Gastroesophageal sphincter (tissue), 4 donors: ENCODE measurements around the gene SIX3. TPM values are rescaled to one million over a fixed set of nuclear protein-coding genes. Genes with fewer than 3 reads are reported as not detected.

Experiments used
- ATAC-seq: fragments of 150-250 bp; one replicate; pipeline ENCODE4 v1.9.1; 2016; ENCODE audit warnings: mild to moderate bottlenecking, moderate library complexity
- H3K27ac ChIP-seq, 4 donors: fragments of 200-600 bp; sonication (generic) in 3 of 4; 1 replicate in 3 of 4; 2 replicates in 1 of 4; pipeline ENCODE4 v1.5.1; 2016 to 2019
- H3K27me3 ChIP-seq: fragments of 200-600 bp; sonication (generic); one replicate; pipeline ENCODE4 v1.5.1; 2019
- H3K36me3 ChIP-seq, 2 donors: fragments of 200-600 bp; sonication (generic); one replicate each; pipeline ENCODE4 v1.5.1; 2019; ENCODE audit warnings: control low read depth in 1 of 2
- H3K4me1 ChIP-seq, 3 donors: fragments of 200-600 bp; sonication (generic); 1 replicate in 2 of 3; 2 replicates in 1 of 3; pipeline ENCODE4 v1.5.1; 2016 to 2019; ENCODE audit warnings: control low read depth in 2 of 3
- H3K4me3 ChIP-seq, 2 donors: fragments of 200-600 bp; sonication (generic); one replicate each; pipeline ENCODE4 v1.5.1; 2019; ENCODE audit warnings: mild to moderate bottlenecking in 1 of 2, moderate library complexity in 1 of 2
- H3K9me3 ChIP-seq, 3 donors: fragments of 200-600 bp; sonication (generic); one replicate each; pipeline ENCODE4 v1.5.1; 2017 to 2019; ENCODE audit warnings: control low read depth in 2 of 3
- EP300 ChIP-seq: sonication (generic); formaldehyde crosslinking; IDR thresholded peaks from one replicate; pipeline ENCODE4 v1.6.1; 2017; ENCODE audit warnings: antibody characterized with exemption, mild to moderate bottlenecking
- POLR2A ChIP-seq, 2 donors: fragments of 450-650 bp; IDR thresholded peaks; one replicate each; pipeline ENCODE4 v1.6.1; 2017; ENCODE audit warnings: antibody characterized with exemption in 2 of 2, mild to moderate bottlenecking in 2 of 2, moderate library complexity in 1 of 2
- POLR2AphosphoS5 ChIP-seq: sonication (generic); formaldehyde crosslinking; IDR thresholded peaks from one replicate; pipeline ENCODE4 v1.6.1; 2017; ENCODE audit warnings: antibody characterized with exemption
- WGBS, 2 donors: methylation state at CpG; one replicate each; pipeline ENCODE4 v1.1.5; 2018; ENCODE audit warnings: low coverage in 1 of 2; 5-methylcytosine and 5-hydroxymethylcytosine counted together
- total RNA-seq, 4 donors: library from RNA; depleted of rRNA; stranded (reverse); fragments of >200 nt; gene quantifications; one replicate each; pipeline ENCODE4 v1.1.0, GENCODE V29; 2016
- TF ChIP-seq, protein P1 (sequence below), 4 experiments: fragments of 200-600 bp in 2 of 4; fragments of 450-650 bp in 2 of 4; sonication (generic) in 1 of 4; IDR thresholded peaks; one replicate each; pipeline ENCODE4 v1.5.1; 2017 to 2019; ENCODE audit warnings: antibody characterized with exemption in 4 of 4, mild to moderate bottlenecking in 2 of 4, moderate library complexity in 2 of 4

SIX3 gene
- total RNA-seq, 4 donors from 2014 or later = 0.15 TPM; not detected in 3

DNA sequence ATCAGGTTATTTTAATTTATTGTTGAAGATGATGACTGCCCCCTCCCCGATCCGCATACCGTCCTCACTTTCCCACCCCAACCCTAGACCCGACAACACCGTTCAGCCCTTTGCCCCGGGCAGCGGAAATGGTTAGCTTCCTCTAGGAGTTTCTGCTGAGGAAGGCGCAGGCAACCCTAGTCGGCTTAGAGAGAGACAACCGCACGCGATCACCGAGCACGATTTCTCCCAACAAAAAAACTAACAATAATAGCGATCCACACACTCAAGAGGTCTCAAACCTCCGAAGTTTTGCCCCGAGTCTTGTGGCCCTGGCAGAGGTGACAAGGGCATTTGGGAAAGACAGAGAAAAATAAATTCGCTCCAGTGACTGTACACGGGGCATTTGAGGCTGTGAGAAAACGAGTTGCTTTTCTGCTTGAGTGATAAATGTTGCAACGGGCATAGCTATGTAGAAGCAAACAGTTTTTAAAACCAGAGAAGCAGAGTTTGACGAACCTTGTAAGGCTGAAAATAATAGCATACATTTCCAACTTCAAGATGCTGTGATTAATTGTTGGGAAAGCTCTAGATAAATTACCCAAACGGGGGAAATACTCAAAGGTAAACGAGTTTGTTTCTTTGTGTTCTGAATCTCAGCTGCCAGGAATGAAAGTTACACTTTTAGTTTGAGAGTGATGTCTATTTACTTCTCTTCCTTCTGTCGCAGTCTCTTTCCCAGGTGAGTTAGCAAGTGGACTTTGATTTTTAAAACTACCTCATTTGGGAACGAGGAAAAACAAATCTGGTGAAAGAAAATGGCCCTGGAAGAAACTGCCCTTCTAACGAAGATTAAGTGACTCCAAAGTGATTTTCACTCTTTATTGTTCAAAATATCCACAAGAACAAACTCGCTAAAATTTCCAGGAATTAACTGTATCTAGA is 11.0 kb upstream of the SIX3 start:
- no peak for TF ChIP-seq POLR2A (IDR thresholded peaks at IDR 0.05)
- no peak for TF ChIP-seq EP300
- TF ChIP-seq, protein P1, sequence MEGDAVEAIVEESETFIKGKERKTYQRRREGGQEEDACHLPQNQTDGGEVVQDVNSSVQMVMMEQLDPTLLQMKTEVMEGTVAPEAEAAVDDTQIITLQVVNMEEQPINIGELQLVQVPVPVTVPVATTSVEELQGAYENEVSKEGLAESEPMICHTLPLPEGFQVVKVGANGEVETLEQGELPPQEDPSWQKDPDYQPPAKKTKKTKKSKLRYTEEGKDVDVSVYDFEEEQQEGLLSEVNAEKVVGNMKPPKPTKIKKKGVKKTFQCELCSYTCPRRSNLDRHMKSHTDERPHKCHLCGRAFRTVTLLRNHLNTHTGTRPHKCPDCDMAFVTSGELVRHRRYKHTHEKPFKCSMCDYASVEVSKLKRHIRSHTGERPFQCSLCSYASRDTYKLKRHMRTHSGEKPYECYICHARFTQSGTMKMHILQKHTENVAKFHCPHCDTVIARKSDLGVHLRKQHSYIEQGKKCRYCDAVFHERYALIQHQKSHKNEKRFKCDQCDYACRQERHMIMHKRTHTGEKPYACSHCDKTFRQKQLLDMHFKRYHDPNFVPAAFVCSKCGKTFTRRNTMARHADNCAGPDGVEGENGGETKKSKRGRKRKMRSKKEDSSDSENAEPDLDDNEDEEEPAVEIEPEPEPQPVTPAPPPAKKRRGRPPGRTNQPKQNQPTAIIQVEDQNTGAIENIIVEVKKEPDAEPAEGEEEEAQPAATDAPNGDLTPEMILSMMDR (IDR thresholded peaks at IDR 0.05) = no peak
- TF ChIP-seq POLR2AphosphoS5 = no peak
- H3K4me3 ChIP-seq = no peak overlapping the region
- 14 to 15% methylated on average over 10 to 18 of the region's 28 CpGs for WGBS, 2 donors

DNA sequence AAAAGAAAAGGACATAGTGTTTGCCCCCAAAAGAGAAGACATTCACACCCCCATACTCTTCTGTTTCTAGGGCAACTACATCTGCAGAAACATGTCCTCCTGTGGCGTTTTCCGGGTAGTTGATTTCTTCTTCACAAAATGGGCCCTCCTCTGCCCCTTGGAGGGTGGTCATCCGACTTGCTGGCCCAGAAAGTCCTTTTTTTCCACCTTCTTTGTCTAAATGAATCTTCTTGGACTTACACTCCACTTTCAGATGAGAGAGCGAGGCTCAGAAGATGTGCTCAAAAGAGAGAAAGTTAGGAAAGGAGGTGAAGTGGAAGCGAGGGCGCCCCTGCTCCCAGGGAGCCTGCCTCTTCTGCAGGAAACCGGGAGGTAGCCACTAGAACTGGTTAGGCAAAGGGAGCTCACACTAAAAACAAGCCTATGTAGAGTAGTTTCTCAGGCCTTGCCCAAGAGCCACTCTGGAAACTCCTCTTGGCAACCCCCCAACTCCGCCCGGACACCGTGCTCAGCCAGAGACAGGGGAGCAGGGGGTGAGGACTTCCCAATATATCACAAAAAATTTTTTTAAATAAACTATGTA is 10.2 kb upstream of the SIX3 start:
- WGBS, 2 donors = 38 to 46% methylated on average over 8 of the region's 10 CpGs
- Histone ChIP-seq H3K36me3 (no peaks in the 10 kb centered on the region), H3K27ac (no peak overlapping the region), H3K9me3 (no peaks in the 10 kb centered on the region), H3K4me3 (no peak overlapping the region), H3K27me3 (peaks cover 100% of the 10 kb centered on the region), H3K4me1 (peaks cover 0 to 56% (median 23%) of the 10 kb centered on the region in 3 donors)
- TF ChIP-seq POLR2AphosphoS5 (no peak), EP300 (no peak), POLR2A (IDR thresholded peaks at IDR 0.05) (no peak)
- TF ChIP-seq, protein P1 (IDR thresholded peaks at IDR 0.05) = no peak
- ATAC-seq = no peak

More for the DNA sequence above, 11.0 kb upstream of the SIX3 start:
- Histone ChIP-seq H3K9me3 (no peaks in the 10 kb centered on the region), H3K4me1 (peaks cover 0 to 52% (median 23%) of the 10 kb centered on the region in 3 donors), H3K36me3 (no peaks in the 10 kb centered on the region), H3K27me3 (peaks cover 100% of the 10 kb centered on the region), H3K27ac (no peak overlapping the region)
- no peak for ATAC-seq

DNA sequence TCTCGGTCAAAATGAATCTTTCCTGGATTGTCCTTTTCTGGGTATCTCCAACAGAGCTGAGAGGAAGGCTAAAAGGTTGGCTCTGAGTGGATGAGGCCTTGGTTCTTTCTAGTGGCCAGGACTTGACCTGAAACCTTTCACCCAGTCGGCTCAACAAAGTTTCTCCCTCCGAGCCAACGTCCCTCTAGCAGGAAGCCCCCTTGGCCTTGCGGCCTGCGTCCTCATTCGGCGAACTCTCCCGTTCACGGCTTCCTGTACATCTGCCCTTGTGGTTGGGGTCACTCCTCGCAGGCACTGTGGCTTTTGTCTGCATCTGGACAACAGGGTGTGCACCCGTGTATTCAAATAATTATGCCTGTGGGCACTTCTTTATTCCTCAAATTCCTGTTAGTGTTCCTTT is 9.4 kb upstream of the SIX3 start:
- Histone ChIP-seq H3K4me1 (peaks cover 0 to 59% (median 23%) of the 10 kb centered on the region in 3 donors), H3K9me3 (no peaks in the 10 kb centered on the region), H3K36me3 (no peaks in the 10 kb centered on the region), H3K27ac (no peak overlapping the region), H3K27me3 (peaks cover 100% of the 10 kb centered on the region), H3K4me3 (no peak overlapping the region)
- TF ChIP-seq EP300 = no peak
- TF ChIP-seq, protein P1 (IDR thresholded peaks at IDR 0.05) = no peak
- no peak for TF ChIP-seq POLR2A (IDR thresholded peaks at IDR 0.05)
- TF ChIP-seq POLR2AphosphoS5 = no peak
- whole genome bisulfite sequencing, 2 donors = 28 to 43% methylated on average over 12 of the region's 12 CpGs
- no peak for ATAC-seq

DNA sequence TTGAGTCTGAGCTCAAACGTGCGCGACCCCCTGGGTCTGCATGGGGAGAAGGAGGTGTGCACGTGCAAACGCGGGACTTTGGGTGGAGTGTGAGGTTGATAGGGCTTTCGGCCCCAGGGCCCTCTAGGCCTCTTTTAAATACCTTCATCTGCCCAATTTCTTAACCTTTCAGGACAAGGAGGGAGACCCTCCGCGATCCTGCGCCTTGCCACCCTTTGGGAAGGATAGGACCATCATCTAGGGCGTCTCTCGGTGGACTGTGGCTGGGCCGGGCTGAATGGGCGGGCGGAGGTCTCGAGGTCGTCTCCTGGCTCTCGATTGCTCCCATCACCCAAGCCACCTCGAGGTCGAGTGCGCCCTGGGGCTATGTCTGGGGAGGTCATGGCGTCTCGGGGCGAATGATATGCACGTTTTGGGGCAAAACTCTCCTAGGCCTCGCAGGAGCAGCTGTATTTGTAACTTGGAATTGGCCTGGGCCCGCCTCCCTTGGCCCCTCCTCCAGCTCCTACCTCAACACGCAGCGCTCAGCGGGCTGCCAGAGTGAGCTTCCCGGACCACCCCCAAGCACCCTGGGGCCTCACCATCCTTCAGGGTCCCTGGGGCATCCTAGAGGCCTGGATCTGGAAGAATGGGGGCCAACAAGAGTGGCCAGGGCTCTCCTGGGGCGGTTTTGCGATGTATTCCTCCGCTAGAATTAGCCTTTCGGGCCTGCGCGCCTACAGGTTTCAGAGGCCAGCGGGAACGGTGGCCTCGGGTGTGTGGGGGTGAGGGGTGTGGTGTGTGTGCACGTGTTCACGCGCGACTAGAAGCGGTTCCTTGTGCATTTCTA is 8.7 kb upstream of the SIX3 start:
- Histone ChIP-seq H3K4me1 (peaks cover 0 to 65% (median 28%) of the 10 kb centered on the region in 3 donors), H3K36me3 (no peaks in the 10 kb centered on the region), H3K4me3 (no peak overlapping the region), H3K9me3 (no peaks in the 10 kb centered on the region), H3K27me3 (peaks cover 100% of the 10 kb centered on the region), H3K27ac (no peak overlapping the region)
- no peak for ATAC-seq
- TF ChIP-seq, protein P1 (IDR thresholded peaks at IDR 0.05) = no peak
- TF ChIP-seq POLR2AphosphoS5 (no peak), POLR2A (IDR thresholded peaks at IDR 0.05) (no peak), EP300 (no peak)
- WGBS, 2 donors = 12 to 15% methylated on average over 4 to 7 of the region's 45 CpGs
